K562 (cell line): Measurements from ENCODE around the gene PSMD13. TPM values are rescaled to one million over a fixed set of nuclear protein-coding genes. Genes with fewer than 3 reads are reported as not detected.

Experiments used
- CHD2 ChIP-seq: IDR thresholded peaks from 2 replicates; pipeline ENCODE4 v1.6.1; 2011; ENCODE audit warnings: low read depth, low read length
- E2F3 ChIP-seq: fragments of 250-450 bp; sonication (Bioruptor Pico); IDR thresholded peaks from 2 replicates; pipeline ENCODE4 v1.4.0; 2020; ENCODE audit warnings: mild to moderate bottlenecking
- ESRRA ChIP-seq: fragments of 450-650 bp; IDR thresholded peaks from 2 replicates; pipeline ENCODE4 v1.6.1; 2014; ENCODE audit warnings: low read depth, mild to moderate bottlenecking, moderate library complexity, borderline replicate concordance
- ETV5 ChIP-seq: sonication (generic); formaldehyde crosslinking; IDR thresholded peaks from 2 replicates; pipeline ENCODE4 v1.4.0; 2020; ENCODE audit warnings: low read depth, mild to moderate bottlenecking, missing genetic modification reagents
- FOXJ2 ChIP-seq: fragments of 200-800 bp; sonication (Bioruptor generic); IDR thresholded peaks from 2 replicates; pipeline ENCODE4 v1.6.1; 2016; ENCODE audit warnings: missing genetic modification characterization, missing compliant biosample characterization
- HMG20A ChIP-seq: fragments of 450-650 bp; formaldehyde crosslinking; conservative IDR thresholded peaks from 2 replicates; pipeline ENCODE4 v1.4.0; 2020; ENCODE audit warnings: mild to moderate bottlenecking, mixed read lengths
- IRF9 ChIP-seq: fragments of 450-650 bp; IDR thresholded peaks from 2 replicates; pipeline ENCODE4 v1.6.1; 2016; ENCODE audit warnings: missing biosample characterization, missing genetic modification characterization
- NR2C2 ChIP-seq, 2 experiments: fragments of 200-800 bp in 1 of 2; sonication (Bioruptor generic) in 1 of 2; sonication (generic) in 1 of 2; formaldehyde crosslinking in 1 of 2; IDR thresholded peaks; 2 replicates each; pipeline versions ENCODE4 v1.6.1 to v1.8.0; 2016 to 2022; ENCODE audit warnings: mild to moderate bottlenecking in 1 of 2, missing compliant biosample characterization in 1 of 2, missing genetic modification characterization in 1 of 2, missing genetic modification reagents in 1 of 2
- NRF1 ChIP-seq, 2 experiments: fragments of 450-650 bp; IDR thresholded peaks in 1 of 2; conservative IDR thresholded peaks in 1 of 2; 2 replicates each; pipeline ENCODE4 v1.6.1; 2014; ENCODE audit warnings: mild to moderate bottlenecking in 2 of 2
- RFX5 ChIP-seq: IDR thresholded peaks from 2 replicates; pipeline ENCODE4 v1.6.1; 2011; ENCODE audit warnings: low read depth, mild to moderate bottlenecking, improper control_type of control experiment, low read length
- SIN3A ChIP-seq, 2 experiments: fragments of 150-350 bp in 1 of 2; IDR thresholded peaks; 2 replicates each; pipeline ENCODE4 v1.6.1; 2011 to 2016; ENCODE audit warnings: borderline replicate concordance in 2 of 2, low read depth in 2 of 2, low read length in 2 of 2, mild to moderate bottlenecking in 2 of 2, moderate library complexity in 2 of 2; ENCODE audit not compliant: control insufficient read depth in 1 of 2
- SUPT5H ChIP-seq: fragments of 450-650 bp; IDR thresholded peaks from 2 replicates; pipeline ENCODE4 v1.6.1; 2016
- TAF15 ChIP-seq: fragments of 200-400 bp; formaldehyde crosslinking; IDR thresholded peaks from 2 replicates; pipeline ENCODE4 v1.6.1; 2017; ENCODE audit warnings: mild to moderate bottlenecking, low read depth, low read length, moderate library complexity
- TRIM28 ChIP-seq: fragments of 450-650 bp; IDR thresholded peaks from 2 replicates; pipeline ENCODE4 v1.6.1; 2017
- ZFP36 ChIP-seq: fragments of 150-350 bp; IDR thresholded peaks from 2 replicates; pipeline ENCODE4 v1.6.1; 2018; ENCODE audit warnings: low read length, low read depth; ENCODE audit not compliant: partially characterized antibody
- ZNF165 ChIP-seq: fragments of 250-450 bp; sonication (Bioruptor Pico); IDR thresholded peaks from 2 replicates; pipeline ENCODE4 v1.4.0; 2020; ENCODE audit warnings: borderline replicate concordance
- ZNF232 ChIP-seq: sonication (generic); formaldehyde crosslinking; IDR thresholded peaks from 2 replicates; pipeline ENCODE4 v1.8.0; 2022; ENCODE audit warnings: mild to moderate bottlenecking, missing genetic modification reagents
- ZNF436 ChIP-seq: fragments of 250-450, 450-650 bp; sonication (Bioruptor Pico); formaldehyde crosslinking; IDR thresholded peaks from 2 replicates; pipeline ENCODE4 v1.7.0; 2020; ENCODE audit warnings: mild to moderate bottlenecking
- polyA plus RNA-seq, 8 experiments: library from polyadenylated mRNA; depleted of rRNA in 4 of 8; stranded (reverse) in 5 of 8; unstranded in 3 of 8; fragments of >200 nt; fragmentation: Nextera tagmentation in 2 of 8; fragmentation: Illumina TruSeq in 1 of 8; extraction: Ambion mirVana in 2 of 8; extraction: Trizol in 1 of 8; gene quantifications; 2 replicates each; pipeline versions ENCODE4 v1.2.1 to v1.2.3, GENCODE V29; 2011 to 2014; ENCODE audit warnings: inconsistent platforms in 1 of 8, missing spikeins in 1 of 8
- total RNA-seq, 7 experiments: library from RNA; depleted of rRNA in 6 of 7; stranded (reverse); fragments of >200 nt in 6 of 7; fragmentation: Illumina TruSeq in 2 of 7; extraction: Trizol in 2 of 7; gene quantifications; 2 replicates each; pipeline versions ENCODE4 v1.2.1 to v1.2.3, GENCODE V29; 2011 to 2021; ENCODE audit warnings: low replicate concordance in 1 of 7
- TF ChIP-seq, protein P1 (sequence below): sonication (generic); formaldehyde crosslinking; IDR thresholded peaks from 2 replicates; pipeline ENCODE4 v1.8.0; 2022; ENCODE audit warnings: mild to moderate bottlenecking, missing genetic modification reagents
- TF ChIP-seq, protein P2 (sequence below): sonication (generic); formaldehyde crosslinking; IDR thresholded peaks from 2 replicates; pipeline ENCODE4 v1.8.0; 2023; ENCODE audit warnings: mild to moderate bottlenecking, missing genetic modification reagents
- TF ChIP-seq, protein P3 (sequence below): fragments of 250-450 bp; sonication (Bioruptor Pico); IDR thresholded peaks from 2 replicates; pipeline ENCODE4 v1.9.0; 2021; ENCODE audit warnings: mild to moderate bottlenecking, inconsistent platforms

Gene PSMD13
- total and polyA plus RNA-seq, 9 of the 15 experiments (the other 6 are each of a cell fraction or from before 2014, with no cell fraction given) = 185 to 383 (median 267) TPM

- TF ChIP-seq, protein P1, sequence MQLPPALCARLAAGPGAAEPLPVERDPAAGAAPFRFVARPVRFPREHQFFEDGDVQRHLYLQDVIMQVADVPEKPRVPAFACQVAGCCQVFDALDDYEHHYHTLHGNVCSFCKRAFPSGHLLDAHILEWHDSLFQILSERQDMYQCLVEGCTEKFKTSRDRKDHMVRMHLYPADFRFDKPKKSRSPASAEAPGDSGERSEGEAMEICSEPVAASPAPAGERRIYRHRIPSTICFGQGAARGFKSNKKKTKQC (CRISPR knock-in tag) = no peak
- TF ChIP-seq ESRRA (0 out of 2 replicates have a peak, but pooled peaks have one; percentile 35), IRF9 (no peak), TRIM28 (no peak), E2F3 (CRISPR knock-in tag) (no peak), RFX5 (no peak), ZFP36 (no peak), TAF15 (no peak), ZNF436 (CRISPR knock-in tag) (no peak), CHD2 (no peak), NR2C2 (CRISPR knock-in tag; IDR thresholded peaks at IDR 0.05) (no peak), NR2C2 (tag; IDR thresholded peaks at IDR 0.05) (peak; percentile 74; the same call in 1 of the 2 replicates), SUPT5H (peak; percentile 74), ETV5 (no peak), NRF1 (conservative IDR thresholded peaks at IDR 0.05 in 1 of 2, IDR thresholded peaks at IDR 0.05 in 1 of 2) (peak; percentile 76 to 77), ZNF165 (CRISPR knock-in tag) (no peak), ZNF232 (CRISPR knock-in tag) (no peak), HMG20A (no peak), FOXJ2 (no peak), SIN3A (IDR thresholded peaks at IDR 0.05; ENCODE audit: borderline replicate concordance in 2 of 2, control insufficient read depth in 1 of 2, low read depth in 2 of 2, low read length in 2 of 2) (peak; percentile 82 to 89; a peak in 2 of 4 replicates)
- TF ChIP-seq, protein P2, sequence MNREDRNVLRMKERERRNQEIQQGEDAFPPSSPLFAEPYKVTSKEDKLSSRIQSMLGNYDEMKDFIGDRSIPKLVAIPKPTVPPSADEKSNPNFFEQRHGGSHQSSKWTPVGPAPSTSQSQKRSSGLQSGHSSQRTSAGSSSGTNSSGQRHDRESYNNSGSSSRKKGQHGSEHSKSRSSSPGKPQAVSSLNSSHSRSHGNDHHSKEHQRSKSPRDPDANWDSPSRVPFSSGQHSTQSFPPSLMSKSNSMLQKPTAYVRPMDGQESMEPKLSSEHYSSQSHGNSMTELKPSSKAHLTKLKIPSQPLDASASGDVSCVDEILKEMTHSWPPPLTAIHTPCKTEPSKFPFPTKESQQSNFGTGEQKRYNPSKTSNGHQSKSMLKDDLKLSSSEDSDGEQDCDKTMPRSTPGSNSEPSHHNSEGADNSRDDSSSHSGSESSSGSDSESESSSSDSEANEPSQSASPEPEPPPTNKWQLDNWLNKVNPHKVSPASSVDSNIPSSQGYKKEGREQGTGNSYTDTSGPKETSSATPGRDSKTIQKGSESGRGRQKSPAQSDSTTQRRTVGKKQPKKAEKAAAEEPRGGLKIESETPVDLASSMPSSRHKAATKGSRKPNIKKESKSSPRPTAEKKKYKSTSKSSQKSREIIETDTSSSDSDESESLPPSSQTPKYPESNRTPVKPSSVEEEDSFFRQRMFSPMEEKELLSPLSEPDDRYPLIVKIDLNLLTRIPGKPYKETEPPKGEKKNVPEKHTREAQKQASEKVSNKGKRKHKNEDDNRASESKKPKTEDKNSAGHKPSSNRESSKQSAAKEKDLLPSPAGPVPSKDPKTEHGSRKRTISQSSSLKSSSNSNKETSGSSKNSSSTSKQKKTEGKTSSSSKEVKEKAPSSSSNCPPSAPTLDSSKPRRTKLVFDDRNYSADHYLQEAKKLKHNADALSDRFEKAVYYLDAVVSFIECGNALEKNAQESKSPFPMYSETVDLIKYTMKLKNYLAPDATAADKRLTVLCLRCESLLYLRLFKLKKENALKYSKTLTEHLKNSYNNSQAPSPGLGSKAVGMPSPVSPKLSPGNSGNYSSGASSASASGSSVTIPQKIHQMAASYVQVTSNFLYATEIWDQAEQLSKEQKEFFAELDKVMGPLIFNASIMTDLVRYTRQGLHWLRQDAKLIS (CRISPR knock-in tag) = no peak; the same call in 1 of the 2 replicates
- TF ChIP-seq, protein P3, sequence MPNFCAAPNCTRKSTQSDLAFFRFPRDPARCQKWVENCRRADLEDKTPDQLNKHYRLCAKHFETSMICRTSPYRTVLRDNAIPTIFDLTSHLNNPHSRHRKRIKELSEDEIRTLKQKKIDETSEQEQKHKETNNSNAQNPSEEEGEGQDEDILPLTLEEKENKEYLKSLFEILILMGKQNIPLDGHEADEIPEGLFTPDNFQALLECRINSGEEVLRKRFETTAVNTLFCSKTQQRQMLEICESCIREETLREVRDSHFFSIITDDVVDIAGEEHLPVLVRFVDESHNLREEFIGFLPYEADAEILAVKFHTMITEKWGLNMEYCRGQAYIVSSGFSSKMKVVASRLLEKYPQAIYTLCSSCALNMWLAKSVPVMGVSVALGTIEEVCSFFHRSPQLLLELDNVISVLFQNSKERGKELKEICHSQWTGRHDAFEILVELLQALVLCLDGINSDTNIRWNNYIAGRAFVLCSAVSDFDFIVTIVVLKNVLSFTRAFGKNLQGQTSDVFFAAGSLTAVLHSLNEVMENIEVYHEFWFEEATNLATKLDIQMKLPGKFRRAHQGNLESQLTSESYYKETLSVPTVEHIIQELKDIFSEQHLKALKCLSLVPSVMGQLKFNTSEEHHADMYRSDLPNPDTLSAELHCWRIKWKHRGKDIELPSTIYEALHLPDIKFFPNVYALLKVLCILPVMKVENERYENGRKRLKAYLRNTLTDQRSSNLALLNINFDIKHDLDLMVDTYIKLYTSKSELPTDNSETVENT (CRISPR knock-in tag) = peak; percentile 82
Measured at GRCh38 chr11:208181-208916, 28.4 kb upstream of the PSMD13 start (continued).
